Endothelial cell of umbilical vein (primary cell): ENCODE results near the gene NUDT3. TPM values are rescaled to one million over a fixed set of nuclear protein-coding genes. Genes with fewer than 3 reads are reported as not detected.
"Not testable (repeated sequence)": the region's sequence is repeated elsewhere in the genome, so short reads cannot be mapped to it uniquely, and the experiment has no call there.

Experiments
- BruUV-seq: library from RNA; stranded (reverse); fragments of 400-500 nt; replicated peaks from 2 replicates; lab custom pipeline; 2021; lab: Mats Ljungman, UMichigan
- CTCF ChIA-PET: fragments of 300-600, 350-600 bp; sonication (Branson Sonifier 250); formaldehyde crosslinking; loops from one replicate; lab custom pipeline; 2021; ENCODE audit warnings: antibody characterized with exemption, inconsistent platforms; lab: Charles Lee
- POLR2A ChIA-PET: fragments of 300-600, 350-600 bp; sonication (Branson Sonifier 250); formaldehyde crosslinking; loops from one replicate; lab custom pipeline; 2021; ENCODE audit warnings: antibody characterized with exemption, inconsistent platforms; lab: Charles Lee
- DNase-seq: peaks from one replicate; pipeline ENCODE4 v3.0.0-alpha.2; 2011; ENCODE audit warnings: low read depth, low spot score
- FAIRE-seq: peaks from 2 replicates; lab custom pipeline; 2011; peaks lifted over from hg19 to GRCh38; lab: Jason Lieb, UNC
- H2AFZ ChIP-seq: 2 replicates; pipeline ENCODE4 v1.6.0; 2012; ENCODE audit warnings: low read depth, low read length, control low read depth, inconsistent platforms
- H3K27ac ChIP-seq: 2 replicates; pipeline ENCODE4 v1.5.1; 2011; ENCODE audit warnings: low read depth, mild to moderate bottlenecking, control low read depth, low read length, moderate library complexity; ENCODE audit not compliant: insufficient read depth
- H3K27me3 ChIP-seq, 2 experiments: 2 replicates each; pipeline versions ENCODE4 v1.6.0 to v1.6.1; 2011; ENCODE audit warnings: low read length in 2 of 2, mixed read lengths in 1 of 2; ENCODE audit not compliant: control insufficient read depth in 2 of 2, insufficient read depth in 2 of 2
- H3K36me3 ChIP-seq, 2 experiments: 2 replicates in 1 of 2; 3 replicates in 1 of 2; pipeline ENCODE4 v1.5.1; 2011; ENCODE audit warnings: low read length in 2 of 2, mild to moderate bottlenecking in 1 of 2, moderate library complexity in 1 of 2; ENCODE audit not compliant: control insufficient read depth in 2 of 2, insufficient read depth in 2 of 2; ENCODE audit errors: extremely low read depth in 1 of 2
- H3K4me1 ChIP-seq: 3 replicates; pipeline ENCODE4 v1.5.1; 2011; ENCODE audit warnings: mild to moderate bottlenecking, low read length; ENCODE audit not compliant: control insufficient read depth, insufficient read depth; ENCODE audit errors: extremely low read depth
- H3K4me2 ChIP-seq: 2 replicates; pipeline ENCODE4 v1.6.1; 2011; ENCODE audit warnings: low read length, control low read depth, mixed read lengths; ENCODE audit not compliant: insufficient read depth
- H3K4me3 ChIP-seq, 3 experiments: fragments of 200-600 bp in 1 of 3; sonication (generic), shearing (Covaris generic) in 1 of 3; replicated peaks in 1 of 3; 2 replicates each; pipeline ENCODE4 v1.5.1; 2011 to 2016; ENCODE audit warnings: control low read depth in 3 of 3, low read length in 3 of 3, mild to moderate bottlenecking in 2 of 3, inconsistent platforms in 1 of 3, low read depth in 1 of 3, moderate library complexity in 1 of 3; ENCODE audit not compliant: insufficient read depth in 1 of 3
- H3K79me2 ChIP-seq: 2 replicates; pipeline ENCODE4 v1.6.0; 2012; ENCODE audit warnings: low read length, inconsistent platforms; ENCODE audit not compliant: control insufficient read depth, insufficient read depth
- H3K9ac ChIP-seq: replicated peaks from 2 replicates; pipeline ENCODE3; 2011; ENCODE audit warnings: low read length, control low read depth; ENCODE audit not compliant: insufficient read depth; ENCODE audit errors: extremely low read depth
- H3K9me1 ChIP-seq: replicated peaks from 3 replicates; pipeline ENCODE4 v1.6.0; 2011; ENCODE audit warnings: mild to moderate bottlenecking, low read length; ENCODE audit not compliant: control insufficient read depth, insufficient read depth; ENCODE audit errors: extremely low read depth
- H3K9me3 ChIP-seq: replicated peaks from 2 replicates; pipeline ENCODE4 v1.5.1; 2012; ENCODE audit warnings: low read length, inconsistent platforms; ENCODE audit not compliant: control insufficient read depth, insufficient read depth
- H4K20me1 ChIP-seq: replicated peaks from 2 replicates; pipeline ENCODE3; 2011; ENCODE audit warnings: mild to moderate bottlenecking, low read length; ENCODE audit not compliant: control insufficient read depth, insufficient read depth; ENCODE audit errors: extremely low read depth
- CTCF ChIP-seq, 2 donors: IDR thresholded peaks; 1 replicate in 1 of 2; 2 replicates in 1 of 2; pipeline ENCODE4 v1.5.1; 2011; ENCODE audit warnings: low read length in 2 of 2, mild to moderate bottlenecking in 2 of 2, moderate library complexity in 2 of 2, control low read depth in 1 of 2, inconsistent platforms in 1 of 2, low read depth in 1 of 2; ENCODE audit not compliant: insufficient read depth in 1 of 2; ENCODE audit errors: extremely low read depth in 1 of 2
- EZH2 ChIP-seq: IDR thresholded peaks from 2 replicates; pipeline ENCODE4 v1.6.1; 2012; ENCODE audit warnings: borderline replicate concordance, low read depth, mild to moderate bottlenecking, moderate library complexity, low read length, inconsistent platforms; ENCODE audit not compliant: severe bottlenecking
- FOS ChIP-seq: IDR thresholded peaks from 2 replicates; pipeline ENCODE4 v1.6.1; 2011; ENCODE audit warnings: mild to moderate bottlenecking, low read length, moderate library complexity, borderline replicate concordance; ENCODE audit not compliant: insufficient read depth
- GATA2 ChIP-seq: IDR thresholded peaks from 2 replicates; pipeline ENCODE4 v1.7.0; 2011; ENCODE audit warnings: low read depth, mild to moderate bottlenecking, moderate library complexity, mixed read lengths, low read length; ENCODE audit not compliant: insufficient read length, insufficient read depth
- JUN ChIP-seq: IDR thresholded peaks from 2 replicates; pipeline ENCODE4 v1.6.1; 2011; ENCODE audit warnings: borderline replicate concordance, low read depth; ENCODE audit not compliant: insufficient read length, insufficient read depth
- MAX ChIP-seq: IDR thresholded peaks from 2 replicates; pipeline ENCODE4 v1.6.1; 2011; ENCODE audit not compliant: insufficient read depth, insufficient read length
- MYC ChIP-seq: IDR thresholded peaks from one replicate; pipeline ENCODE4 v1.6.1; 2011; ENCODE audit warnings: mild to moderate bottlenecking, low read depth, low read length
- POLR2A ChIP-seq: IDR thresholded peaks from 2 replicates; pipeline ENCODE4 v1.6.1; 2012; ENCODE audit warnings: low read depth, mild to moderate bottlenecking, control low read depth, low read length
- POLR2AphosphoS5 ChIP-seq: IDR thresholded peaks from 2 replicates; pipeline ENCODE4 v1.6.1; 2012; ENCODE audit warnings: low read depth, mild to moderate bottlenecking, control low read depth, low read length, moderate library complexity; ENCODE audit not compliant: insufficient read depth
- dilution Hi-C: fragments of 300-500 bp; cut with MboI; formaldehyde crosslinking; loops from one replicate; pipeline ENCODE4 v1.15.0; 2019; ENCODE audit warnings: low sequenced_read_pairs; ENCODE audit not compliant: extremely low pct_ligation_motif_present
- intact Hi-C: fragments of 100-400 bp; cut with micrococcal nuclease; formaldehyde crosslinking; loops from one replicate; pipeline ENCODE4 v1.10.0; 2022
- polyA plus RNA-seq, 4 experiments: library from polyadenylated mRNA; depleted of rRNA in 3 of 4; stranded (reverse) in 3 of 4; unstranded in 1 of 4; fragments of >200 nt; gene quantifications; 2 replicates each; pipeline versions ENCODE4 v1.2.1 to v1.2.3, GENCODE V29; 2011 to 2012; ENCODE audit warnings: missing spikeins in 1 of 4
- total RNA-seq: library from RNA; stranded (reverse); gene quantifications from 2 replicates; pipeline ENCODE4 v1.2.3, GENCODE V29; 2021

NUDT3 gene
- total and polyA plus RNA-seq, 2 donors (not counting 3 experiments of a cell fraction or from before 2014, with no cell fraction given) = 11.9 to 30.9 TPM

- Histone ChIP-seq H3K27me3 (no peaks in the 10 kb centered on the region), H3K9me3 (no peaks in the 10 kb centered on the region), H3K9ac (no peak overlapping the region), H3K4me3 (no peak overlapping the region), H3K4me1 (peaks cover 23% of the 10 kb centered on the region), H3K9me1 (no peaks in the 10 kb centered on the region), H4K20me1 (peaks cover 6% of the 10 kb centered on the region), H3K79me2 (peaks cover 74% of the 10 kb centered on the region), H3K27ac (no peak overlapping the region), H3K4me2 (no peak overlapping the region), H3K36me3 (no peaks in the 10 kb centered on the region), H2AFZ (no peak overlapping the region)
- BruUV-seq = no TSS peak
- TF ChIP-seq MAX (no peak), EZH2 (no peak), POLR2AphosphoS5 (no peak), POLR2A (no peak), FOS (no peak), JUN (no peak), MYC (no peak), GATA2 (no peak), CTCF (IDR thresholded peaks at IDR 0.05; ENCODE audit: extremely low read depth in 1 of 2, insufficient read depth in 1 of 2, low read depth in 1 of 2, low read length in 2 of 2) (no peak)
- ChIA-PET CTCF (interaction anchor here (0.6 kb wide), 1 partner anchor 31 kb away, joined by 3 read pairs; no protein-coding TSS in a partner anchor), POLR2A (no interaction called here)
- no peak for DNase-seq
- dilution Hi-C loops (no loop called here), intact Hi-C loops (no loop called here)
- FAIRE-seq = no peak
These were observed 25.9 kb downstream of the NUDT3 start for GRCh38 chr6:34366639-34366921.

- H2AFZ ChIP-seq, H4K20me1 ChIP-seq, H3K4me3 ChIP-seq, H3K9me3 ChIP-seq, H3K27me3 ChIP-seq, FAIRE-seq, H3K36me3 ChIP-seq, H3K9me1 ChIP-seq, H3K4me2 ChIP-seq, H3K27ac ChIP-seq, dilution Hi-C loops, H3K9ac ChIP-seq, DNase-seq, intact Hi-C loops, POLR2A ChIA-PET, BruUV-seq: not testable (repeated sequence)
- CTCF ChIA-PET = interaction anchor here (0.6 kb wide), 1 partner anchor 30 kb away, joined by 3 read pairs; no protein-coding TSS in a partner anchor
- H3K4me1 ChIP-seq = peaks cover 19% of the 10 kb centered on the region
- peaks cover 76% of the 10 kb centered on the region for H3K79me2 ChIP-seq
These were observed 26.5 kb downstream of the NUDT3 start for GRCh38 chr6:34365781-34366638.

- dilution Hi-C loops, H3K9ac ChIP-seq, BruUV-seq, H3K4me1 ChIP-seq, H3K9me3 ChIP-seq, H3K4me3 ChIP-seq, FAIRE-seq, H3K36me3 ChIP-seq, H3K4me2 ChIP-seq, H2AFZ ChIP-seq, POLR2A ChIA-PET, H3K27me3 ChIP-seq, H3K27ac ChIP-seq, H4K20me1 ChIP-seq, DNase-seq, intact Hi-C loops, H3K9me1 ChIP-seq: not testable (repeated sequence)
- CTCF ChIA-PET = interaction anchor here (1.2 kb wide), 1 partner anchor 51 kb away, joined by 4 read pairs; no protein-coding TSS in a partner anchor
- H3K79me2 ChIP-seq = peaks cover 80% of the 10 kb centered on the region
These were observed 28.8 kb downstream of the NUDT3 start for GRCh38 chr6:34363681-34364075.
